Stimulated activated CD4-positive, alpha-beta T cell treated with anti-CD3 and anti-CD28 coated beads, Interleukin-1b, Interleukin-23, amount 100 ng/mL, for 4 hours (primary cell): ENCODE measurements around the gene C17orf50.

Experiments
- DNase-seq, 2 donors: peaks; one replicate each; pipeline ENCODE4 v3.0.0-alpha.2; 2020; ENCODE audit warnings: low read depth in 2 of 2

The C17orf50 gene

GRCh38 chr17:35788477-35789368, 28.0 kb downstream of the C17orf50 start:
- DNase-seq, result no peak

- DNase-seq, result no peak
Measured at GRCh38 chr17:35790841-35791240, 30.2 kb downstream of the C17orf50 start.

GRCh38 chr17:35791681-35792350, 31.1 kb downstream of the C17orf50 start:
- no peak for DNase-seq

GRCh38 chr17:35793257-35793656, 32.6 kb downstream of the C17orf50 start:
- no peak for DNase-seq

GRCh38 chr17:35795007-35795870, 34.6 kb downstream of the C17orf50 start, which contains the start of gene MMP28:
MMP28 (minus strand) TSS chr17:35795641; CDS start chr17:35795377, 264 bp downstream.
- DNase-seq, result peak; percentile 23 to 46

GRCh38 chr17:35795871-35796265, 35.2 kb downstream of the C17orf50 start:
- no peak for DNase-seq

- DNase-seq, result no peak
Measured at GRCh38 chr17:35796942-35797341, 36.3 kb downstream of the C17orf50 start.

GRCh38 chr17:35797370-35797769, 36.7 kb downstream of the C17orf50 start:
- no peak for DNase-seq

- no peak for DNase-seq
Measured at GRCh38 chr17:35797918-35798317, 37.2 kb downstream of the C17orf50 start.

GRCh38 chr17:35799942-35800341, 39.3 kb downstream of the C17orf50 start:
- no peak for DNase-seq

GRCh38 chr17:35801583-35802224, 41.0 kb downstream of the C17orf50 start:
- no peak for DNase-seq

GRCh38 chr17:35804658-35805192, 44.0 kb downstream of the C17orf50 start:
- DNase-seq, result peak in 1 of 2 donors; percentile 34

- no peak for DNase-seq
Measured at GRCh38 chr17:35807371-35808144, 46.9 kb downstream of the C17orf50 start.

- DNase-seq, result no peak
Measured at GRCh38 chr17:35808240-35808961, 47.7 kb downstream of the C17orf50 start.

- peak; percentile 88 for DNase-seq
Measured at GRCh38 chr17:35808962-35809854, 48.5 kb downstream of the C17orf50 start, which contains the start of gene TAF15. TAF15 (plus strand) TSS chr17:35809484; CDS start chr17:35809570, 86 bp downstream.

- peak in 1 of 2 donors; percentile 18 for DNase-seq
Measured at GRCh38 chr17:35809855-35810461, 49.3 kb downstream of the C17orf50 start.

GRCh38 chr17:35811759-35812158, 51.1 kb downstream of the C17orf50 start:
- no peak for DNase-seq

GRCh38 chr17:35812456-35812855, 51.8 kb downstream of the C17orf50 start:
- no peak for DNase-seq
